ENCODE data around the gene OGFOD3.
"Not testable (repeated sequence)": the region's sequence is repeated elsewhere in the genome, so short reads cannot be mapped to it uniquely, and the experiment has no call there.

OGFOD3 gene

GRCh38 chr17:82386881-82387704, 31.3 kb downstream of the OGFOD3 start:
- no peak for DNase-seq (ENCODE audit: low read depth in 2 of 2)

GRCh38 chr17:82386255-82386831, 32.0 kb downstream of the OGFOD3 start:
- no peak for DNase-seq (ENCODE audit: low read depth in 2 of 2)

- no peak for DNase-seq (ENCODE audit: low read depth in 2 of 2)
Measured at GRCh38 chr17:82385559-82386254, 32.7 kb downstream of the OGFOD3 start.

GRCh38 chr17:82384730-82385481, 33.5 kb downstream of the OGFOD3 start:
- DNase-seq (ENCODE audit: low read depth in 2 of 2) = no peak

- DNase-seq (ENCODE audit: low read depth in 2 of 2) = no peak
Measured at GRCh38 chr17:82384051-82384729, 34.2 kb downstream of the OGFOD3 start.

- DNase-seq (ENCODE audit: low read depth in 2 of 2) = no peak
Measured at GRCh38 chr17:82383411-82383810, 35.0 kb downstream of the OGFOD3 start.

- no peak for DNase-seq (ENCODE audit: low read depth in 2 of 2)
Measured at GRCh38 chr17:82382933-82383255, 35.5 kb downstream of the OGFOD3 start.

GRCh38 chr17:82382220-82382932, 36.0 kb downstream of the OGFOD3 start:
- DNase-seq (ENCODE audit: low read depth in 2 of 2) = not testable (repeated sequence)

GRCh38 chr17:82381703-82382009, 36.7 kb downstream of the OGFOD3 start:
- DNase-seq (ENCODE audit: low read depth in 2 of 2) = not testable (repeated sequence)

GRCh38 chr17:82380860-82381702, 37.3 kb downstream of the OGFOD3 start:
- no peak for DNase-seq (ENCODE audit: low read depth in 2 of 2)

GRCh38 chr17:82378741-82379021, 39.7 kb downstream of the OGFOD3 start:
- no peak for DNase-seq (ENCODE audit: low read depth in 2 of 2)

- no peak for DNase-seq (ENCODE audit: low read depth in 2 of 2)
Measured at GRCh38 chr17:82377924-82378740, 40.3 kb downstream of the OGFOD3 start.

- not testable (repeated sequence) for DNase-seq (ENCODE audit: low read depth in 2 of 2)
Measured at GRCh38 chr17:82377294-82377693, 41.1 kb downstream of the OGFOD3 start.

- no peak for DNase-seq (ENCODE audit: low read depth in 2 of 2)
Measured at GRCh38 chr17:82376042-82376730, 42.2 kb downstream of the OGFOD3 start.

GRCh38 chr17:82375359-82376041, 42.9 kb downstream of the OGFOD3 start:
- DNase-seq (ENCODE audit: low read depth in 2 of 2) = no peak

GRCh38 chr17:82374626-82375331, 43.6 kb downstream of the OGFOD3 start:
- no peak for DNase-seq (ENCODE audit: low read depth in 2 of 2)

GRCh38 chr17:82373731-82374625, 44.4 kb downstream of the OGFOD3 start:
- DNase-seq (ENCODE audit: low read depth in 2 of 2) = no peak
